ENCODE data around the gene FAM221B. TPM values are rescaled to one million over a fixed set of nuclear protein-coding genes. Genes with fewer than 3 reads are reported as not detected.

The FAM221B gene
- total and polyA plus RNA-seq, 9 of the 15 experiments (the other 6 are each of a cell fraction or from before 2014, with no cell fraction given) = 0.01 TPM; not detected in 8

- TF ChIP-seq ARID4B (CRISPR knock-in tag; IDR thresholded peaks at IDR 0.05) (no peak), ZNF354B (CRISPR knock-in tag; IDR thresholded peaks at IDR 0.05) (no peak), DEAF1 (CRISPR knock-in tag; IDR thresholded peaks at IDR 0.05) (no peak), ZNF644 (tag; IDR thresholded peaks at IDR 0.05; ENCODE audit: low read depth) (no peak), ZC3H11A (IDR thresholded peaks at IDR 0.05; ENCODE audit: low read depth, low read length) (no peak), GATA2 (CRISPR knock-in tag; IDR thresholded peaks at IDR 0.05) (no peak), SMAD4 (CRISPR knock-in tag; conservative IDR thresholded peaks at IDR 0.05) (no peak), SPI1 (IDR thresholded peaks at IDR 0.05; ENCODE audit: borderline replicate concordance, low read depth, low read length) (no peak), ZNF79 (CRISPR knock-in tag; IDR thresholded peaks at IDR 0.05; ENCODE audit: low read depth) (no peak), ZNF134 (CRISPR knock-in tag; conservative IDR thresholded peaks at IDR 0.05) (no peak), KDM5B (IDR thresholded peaks at IDR 0.05; ENCODE audit: insufficient replicate concordance, low read depth, low read length) (no peak), TCF7 (IDR thresholded peaks at IDR 0.05; ENCODE audit: borderline replicate concordance) (no peak), ZBTB8A (IDR thresholded peaks at IDR 0.05; ENCODE audit: partially characterized antibody) (no peak), ZNF175 (CRISPR knock-in tag; IDR thresholded peaks at IDR 0.05; ENCODE audit: low read depth) (no peak), ZNF224 (CRISPR knock-in tag; IDR thresholded peaks at IDR 0.05) (no peak), RREB1 (CRISPR knock-in tag; IDR thresholded peaks at IDR 0.05) (no peak)
Observed at GRCh38 chr9:35814106-35814840, 14.3 kb downstream of the FAM221B start (continued).

Data from K562 (cell line).